Mucosa of descending colon (tissue), 3 donors: ENCODE measurements around the gene LTB. TPM values are rescaled to one million over a fixed set of nuclear protein-coding genes. Genes with fewer than 3 reads are reported as not detected.
A peak's percentile ranks its signal among the peaks of the same experiment; 100 is the strongest.

Source experiments
- ATAC-seq: fragments of 200-7000 bp; cut with Tn5 transposase; one replicate; pipeline ENCODE4 v1.9.1; 2020; ENCODE audit warnings: mild to moderate bottlenecking, moderate library complexity
- DNase-seq, 3 donors: peaks; one replicate each; pipeline ENCODE4 v3.0.0-alpha.2; 2020
- H3K36me3 ChIP-seq: fragments of 200-600 bp; one replicate; pipeline ENCODE4 v1.8.0; 2021; ENCODE audit warnings: low read depth, mild to moderate bottlenecking
- H3K4me1 ChIP-seq: fragments of 200-600 bp; one replicate; pipeline ENCODE4 v1.8.0; 2021; ENCODE audit warnings: low read depth, mild to moderate bottlenecking
- H3K4me3 ChIP-seq: fragments of 200-600 bp; one replicate; pipeline ENCODE4 v1.8.0; 2021; ENCODE audit warnings: mild to moderate bottlenecking
- H3K9me3 ChIP-seq: fragments of 200-600 bp; one replicate; pipeline ENCODE4 v1.8.0; 2021; ENCODE audit warnings: mild to moderate bottlenecking
- intact Hi-C, 2 donors: fragments of 100-400 bp; cut with DNase I in 1 of 2; cut with micrococcal nuclease in 1 of 2; formaldehyde crosslinking; loops; one replicate each; pipeline versions ENCODE4 v1.11.0 to v1.11.1; 2022; cut with DNase I, micrococcal nuclease
- total RNA-seq, 3 donors: library from RNA; stranded (reverse); fragmentation: NEBNext Ultra II Directional in 2 of 3; extraction: Animal tissue kit (Norgen Biotek cat#: 25700) in 2 of 3; gene quantifications; one replicate each; pipeline versions ENCODE4 v1.2.1 to v1.2.4, GENCODE V29; 2021 to 2023
- TF ChIP-seq, protein P1 (sequence below): fragments of 200-600 bp; IDR thresholded peaks from one replicate; pipeline ENCODE4 v1.8.0; 2022; ENCODE audit warnings: antibody characterized with exemption, mild to moderate bottlenecking
- donor health status: DM: no; HTN: no; CAD: no; lungs with moderate emphysema.
- donor health status: DM: no; HTN: no; CAD: no.
- donor health status: DM: no; HTN: yes; CAD: no.

The LTB gene
- total RNA-seq, 3 donors from 2014 or later, result 2.1 to 3.4 (median 2.2) TPM

DNA sequence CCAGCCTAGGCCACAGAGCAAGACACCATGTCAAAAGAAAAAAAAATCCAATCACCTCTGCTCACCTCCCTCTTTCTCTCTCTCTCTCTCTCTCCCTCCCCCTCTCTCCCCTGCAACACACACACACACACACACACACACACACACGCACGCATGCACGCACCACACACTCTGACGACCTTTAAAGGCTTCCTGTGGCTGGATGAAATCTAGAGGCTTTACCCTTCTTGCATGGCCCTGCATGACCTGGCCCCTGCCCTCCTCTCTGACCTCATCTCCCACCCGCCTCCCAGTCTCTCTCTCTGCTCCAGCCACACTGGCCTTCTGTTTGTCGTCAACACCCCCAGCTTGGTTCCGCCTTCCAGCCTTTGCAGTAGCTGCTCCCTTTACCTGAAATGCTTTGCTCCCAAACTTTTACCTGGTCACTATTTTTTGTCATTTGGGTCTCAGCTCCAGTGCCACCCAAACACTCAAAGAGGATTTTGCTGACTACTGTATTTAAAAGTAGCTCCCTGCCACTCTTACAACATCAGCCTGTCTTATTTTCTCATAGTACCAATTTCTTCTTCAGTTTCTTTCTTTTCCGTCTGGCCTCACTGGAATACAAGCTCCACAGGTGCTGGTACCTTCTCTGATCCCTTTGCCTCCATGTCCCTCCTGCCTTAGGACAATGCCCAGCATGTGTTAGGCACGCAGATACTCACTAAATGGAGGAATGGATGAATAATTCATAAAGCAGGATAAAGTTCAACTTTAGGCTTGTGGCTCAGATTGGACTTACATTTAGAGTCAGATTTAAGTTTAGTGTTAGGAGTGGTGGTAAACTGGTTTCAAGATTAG, 14.5 kb downstream of the LTB start:
- intact Hi-C loops, result no loop called here
- TF ChIP-seq, protein P1, sequence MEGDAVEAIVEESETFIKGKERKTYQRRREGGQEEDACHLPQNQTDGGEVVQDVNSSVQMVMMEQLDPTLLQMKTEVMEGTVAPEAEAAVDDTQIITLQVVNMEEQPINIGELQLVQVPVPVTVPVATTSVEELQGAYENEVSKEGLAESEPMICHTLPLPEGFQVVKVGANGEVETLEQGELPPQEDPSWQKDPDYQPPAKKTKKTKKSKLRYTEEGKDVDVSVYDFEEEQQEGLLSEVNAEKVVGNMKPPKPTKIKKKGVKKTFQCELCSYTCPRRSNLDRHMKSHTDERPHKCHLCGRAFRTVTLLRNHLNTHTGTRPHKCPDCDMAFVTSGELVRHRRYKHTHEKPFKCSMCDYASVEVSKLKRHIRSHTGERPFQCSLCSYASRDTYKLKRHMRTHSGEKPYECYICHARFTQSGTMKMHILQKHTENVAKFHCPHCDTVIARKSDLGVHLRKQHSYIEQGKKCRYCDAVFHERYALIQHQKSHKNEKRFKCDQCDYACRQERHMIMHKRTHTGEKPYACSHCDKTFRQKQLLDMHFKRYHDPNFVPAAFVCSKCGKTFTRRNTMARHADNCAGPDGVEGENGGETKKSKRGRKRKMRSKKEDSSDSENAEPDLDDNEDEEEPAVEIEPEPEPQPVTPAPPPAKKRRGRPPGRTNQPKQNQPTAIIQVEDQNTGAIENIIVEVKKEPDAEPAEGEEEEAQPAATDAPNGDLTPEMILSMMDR, result no peak
- no peaks in the 10 kb centered on the region for H3K9me3 ChIP-seq
- ATAC-seq (no peak), DNase-seq (no peak)
- H3K4me3 ChIP-seq, result no peak overlapping the region
- no peaks in the 10 kb centered on the region for H3K36me3 ChIP-seq
- peaks cover 3% of the 10 kb centered on the region for H3K4me1 ChIP-seq

DNA sequence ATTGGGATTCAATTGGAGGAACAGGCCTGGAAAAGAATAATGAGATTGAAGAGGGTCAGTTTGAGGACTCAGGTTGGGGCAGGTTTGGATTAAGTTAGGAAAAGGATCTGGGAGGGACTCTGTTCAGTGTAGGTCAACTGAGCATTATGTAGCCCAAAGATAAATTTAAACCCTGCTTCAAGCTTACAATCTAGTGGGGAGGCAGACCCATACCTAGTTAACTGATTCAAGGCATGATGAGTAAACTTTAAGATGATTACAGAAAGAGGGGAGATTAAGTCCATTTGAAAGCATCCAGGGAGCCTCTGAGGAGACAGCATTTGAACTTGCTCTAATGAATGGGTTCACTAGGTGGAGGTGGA, 21.5 kb downstream of the LTB start:
- ATAC-seq (no peak), DNase-seq (no peak)
- H3K36me3 ChIP-seq, result peaks cover 4% of the 10 kb centered on the region
- TF ChIP-seq, protein P1, result no peak
- no peaks in the 10 kb centered on the region for H3K9me3 ChIP-seq
- peaks cover 3% of the 10 kb centered on the region for H3K4me1 ChIP-seq
- H3K4me3 ChIP-seq, result no peak overlapping the region
- intact Hi-C loops, result no loop called here

GRCh38 chr6:31559958-31560696, 22.1 kb downstream of the LTB start:
- DNase-seq, result peak; percentile 47 to 80 (median 56)
- ATAC-seq, result peak; percentile 76
- intact Hi-C loops, result no loop called here
- Histone ChIP-seq H3K4me1 (peaks cover 3% of the 10 kb centered on the region), H3K4me3 (no peak overlapping the region), H3K36me3 (peaks cover 4% of the 10 kb centered on the region), H3K9me3 (no peaks in the 10 kb centered on the region)
- TF ChIP-seq, protein P1, result no peak

DNA sequence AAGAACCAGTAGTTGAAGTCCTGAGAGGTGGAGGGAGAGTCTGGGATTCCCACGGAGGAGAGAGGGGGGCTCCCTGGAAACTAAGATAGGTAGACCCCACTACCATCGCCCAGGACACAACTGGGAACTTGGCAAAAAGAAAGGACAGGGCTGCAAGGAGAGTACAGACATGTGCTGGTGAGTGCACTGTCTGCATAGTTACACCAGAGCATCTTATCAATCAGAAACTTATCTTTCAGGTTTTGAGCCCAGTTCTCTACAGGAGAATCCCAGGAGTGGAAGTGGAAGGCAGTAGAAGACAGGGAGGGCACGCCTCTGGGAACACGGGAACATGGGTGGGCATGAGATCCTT, 22.6 kb downstream of the LTB start:
- no peaks in the 10 kb centered on the region for H3K9me3 ChIP-seq
- TF ChIP-seq, protein P1, result no peak
- H3K36me3 ChIP-seq, result peaks cover 4% of the 10 kb centered on the region
- no peak overlapping the region for H3K4me3 ChIP-seq
- no peak for DNase-seq
- ATAC-seq, result peak; percentile 3
- intact Hi-C loops, result no loop called here
- peaks cover 3% of the 10 kb centered on the region for H3K4me1 ChIP-seq

DNA sequence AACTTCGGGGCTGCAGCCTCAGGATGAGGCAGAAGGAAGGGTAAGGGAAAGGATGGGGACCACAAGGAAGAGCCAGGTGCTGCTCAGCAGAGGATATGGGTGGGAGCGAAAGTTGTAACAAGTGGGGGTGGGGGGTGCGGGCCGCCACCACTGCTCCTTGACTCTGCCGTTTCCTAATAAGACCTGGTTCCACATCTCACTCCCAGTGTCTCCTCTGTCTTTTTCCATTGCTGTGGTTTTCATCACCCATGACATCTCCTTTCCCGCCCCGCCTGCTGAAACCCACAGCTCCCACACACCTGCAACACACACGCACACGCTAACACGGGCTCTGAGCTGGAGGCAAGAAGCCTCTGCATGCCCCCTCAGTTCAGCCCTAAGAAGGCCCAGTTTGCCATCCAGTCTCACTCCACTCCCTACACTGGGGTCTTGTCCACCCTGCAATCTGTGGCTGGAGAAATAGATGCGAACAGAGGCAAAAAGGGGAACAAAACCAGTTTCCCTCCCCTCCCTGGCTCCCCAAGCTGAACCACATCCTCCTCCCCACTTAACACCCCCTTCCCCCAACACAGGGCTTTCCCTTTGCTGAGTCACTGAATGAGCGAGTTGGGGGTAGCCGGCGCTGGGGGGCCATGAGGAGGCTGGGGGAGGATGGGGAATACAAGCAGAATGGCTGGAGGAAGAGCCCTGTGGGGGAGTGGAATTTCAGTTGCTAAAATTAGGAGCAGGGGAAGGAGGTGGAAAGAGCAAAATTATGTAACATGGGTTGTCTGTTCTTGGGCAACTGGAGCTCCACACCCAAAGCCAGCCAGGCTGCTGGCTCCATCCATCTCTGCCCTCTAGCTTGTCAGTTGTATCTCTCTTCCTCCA, 23.4 kb downstream of the LTB start:
- Histone ChIP-seq H3K9me3 (no peaks in the 10 kb centered on the region), H3K4me1 (peaks cover 3% of the 10 kb centered on the region), H3K36me3 (peaks cover 4% of the 10 kb centered on the region), H3K4me3 (no peak overlapping the region)
- ATAC-seq, result peak; percentile 71
- DNase-seq, result peak in 2 of 3 donors; percentile 40
- intact Hi-C loops, result no loop called here
- TF ChIP-seq, protein P1, result no peak
